IMR-90 (cell line): Measurements from ENCODE around the gene AHNAK. TPM values are rescaled to one million over a fixed set of nuclear protein-coding genes. Genes with fewer than 3 reads are reported as not detected.

Experiments used
- ATAC-seq: fragments of 200-7000 bp; cut with Tn5 transposase; 2 replicates; pipeline ENCODE4 v1.9.1; 2020; ENCODE audit warnings: low read depth, mild to moderate bottlenecking, moderate library complexity
- BruUV-seq: library from RNA; stranded (reverse); fragments of 400-500 nt; replicated peaks from 2 replicates; lab custom pipeline; 2021; lab: Mats Ljungman, UMichigan
- CTCF ChIA-PET: fragments of 300-600 bp; formaldehyde crosslinking; extraction: SDS; loops from one replicate; lab custom pipeline; 2021; ENCODE audit warnings: antibody characterized with exemption; lab: Yijun Ruan, JAX
- POLR2A ChIA-PET: fragments of 300-600 bp; sonication (Branson Sonifier 250); formaldehyde crosslinking; loops from one replicate; lab custom pipeline; 2022; ENCODE audit warnings: antibody characterized with exemption; ENCODE audit not compliant: unreplicated experiment; lab: Charles Lee
- DNase-seq: peaks from one replicate; pipeline ENCODE4 v3.0.0; 2013
- H2AFZ ChIP-seq: replicated peaks from 2 replicates; pipeline ENCODE3; 2013; ENCODE audit warnings: low read length, mild to moderate bottlenecking; ENCODE audit not compliant: poor library complexity
- H2AK5ac ChIP-seq: 2 replicates; pipeline ENCODE4 v1.6.1; 2013; ENCODE audit warnings: low read depth, low read length, inconsistent platforms
- H2AK9ac ChIP-seq: replicated peaks from 2 replicates; pipeline ENCODE3; 2013; ENCODE audit warnings: mild to moderate bottlenecking, low read depth, low read length, moderate library complexity; ENCODE audit not compliant: poor library complexity
- H2BK120ac ChIP-seq: 2 replicates; pipeline ENCODE4 v1.6.1; 2013; ENCODE audit warnings: low read depth, low read length, inconsistent platforms
- H2BK15ac ChIP-seq: 3 replicates; pipeline ENCODE4 v1.6.1; 2013; ENCODE audit warnings: low read depth, low read length, inconsistent platforms
- H2BK20ac ChIP-seq: 2 replicates; pipeline ENCODE4 v1.6.1; 2013; ENCODE audit warnings: low read depth, mild to moderate bottlenecking, inconsistent platforms, low read length, moderate library complexity
- H2BK5ac ChIP-seq: 2 replicates; pipeline ENCODE4 v1.6.1; 2013; ENCODE audit warnings: mild to moderate bottlenecking, low read depth, low read length, inconsistent platforms; ENCODE audit not compliant: poor library complexity, severe bottlenecking
- H3K14ac ChIP-seq: replicated peaks from 2 replicates; pipeline ENCODE4 v1.6.1; 2013; ENCODE audit warnings: low read depth, low read length, inconsistent platforms
- H3K18ac ChIP-seq: 2 replicates; pipeline ENCODE4 v1.6.1; 2013; ENCODE audit warnings: low read depth, low read length, control low read depth
- H3K23ac ChIP-seq: 2 replicates; pipeline ENCODE4 v1.6.1; 2013; ENCODE audit warnings: low read depth, low read length, inconsistent platforms
- H3K27ac ChIP-seq: 2 replicates; pipeline ENCODE4 v1.5.1; 2013; ENCODE audit warnings: mild to moderate bottlenecking, control low read depth, low read length; ENCODE audit not compliant: insufficient read depth
- H3K27me3 ChIP-seq: 2 replicates; pipeline ENCODE4 v1.6.1; 2013; ENCODE audit warnings: low read length; ENCODE audit not compliant: control insufficient read depth, insufficient read depth
- H3K36me3 ChIP-seq: 2 replicates; pipeline ENCODE4 v1.6.1; 2013; ENCODE audit warnings: low read length, mixed read lengths; ENCODE audit not compliant: control insufficient read depth, insufficient read depth
- H3K4ac ChIP-seq: 2 replicates; pipeline ENCODE4 v1.6.1; 2013; ENCODE audit warnings: low read depth, low read length, inconsistent platforms
- H3K4me1 ChIP-seq: 2 replicates; pipeline ENCODE4 v1.6.1; 2013; ENCODE audit warnings: low read length, mixed read lengths; ENCODE audit not compliant: control insufficient read depth, insufficient read depth
- H3K4me2 ChIP-seq: 2 replicates; pipeline ENCODE4 v1.6.1; 2013; ENCODE audit warnings: low read depth, mild to moderate bottlenecking, control low read depth, low read length, moderate library complexity
- H3K4me3 ChIP-seq: 2 replicates; pipeline ENCODE4 v1.5.1; 2013; ENCODE audit warnings: low read depth, mild to moderate bottlenecking, control low read depth, low read length, moderate library complexity; ENCODE audit not compliant: insufficient read depth
- H3K56ac ChIP-seq: 2 replicates; pipeline ENCODE4 v1.6.1; 2013; ENCODE audit warnings: low read length, inconsistent platforms; ENCODE audit not compliant: insufficient read depth; ENCODE audit errors: extremely low read depth
- H3K79me1 ChIP-seq, 2 experiments: 2 replicates each; pipeline ENCODE4 v1.6.1; 2013; ENCODE audit warnings: low read length in 2 of 2, inconsistent platforms in 1 of 2, low read depth in 1 of 2
- H3K9ac ChIP-seq: 2 replicates; pipeline ENCODE4 v1.6.1; 2013; ENCODE audit warnings: low read depth, low read length, control low read depth
- H3K9me1 ChIP-seq: 2 replicates; pipeline ENCODE4 v1.6.1; 2013; ENCODE audit warnings: low read length, inconsistent platforms; ENCODE audit not compliant: insufficient read depth
- H3K9me3 ChIP-seq: 2 replicates; pipeline ENCODE4 v1.6.1; 2013; ENCODE audit warnings: low read length; ENCODE audit not compliant: control insufficient read depth, insufficient read depth
- H4K20me1 ChIP-seq: 2 replicates; pipeline ENCODE4 v1.6.1; 2013; ENCODE audit warnings: low read length, inconsistent platforms; ENCODE audit not compliant: insufficient read depth
- H4K5ac ChIP-seq: 2 replicates; pipeline ENCODE4 v1.6.1; 2013; ENCODE audit warnings: mild to moderate bottlenecking, low read depth, low read length, control low read depth
- H4K8ac ChIP-seq, 2 experiments: 2 replicates each; pipeline ENCODE4 v1.6.1; 2013; ENCODE audit warnings: low read depth in 2 of 2, low read length in 2 of 2, control low read depth in 1 of 2, inconsistent platforms in 1 of 2
- H4K91ac ChIP-seq: 2 replicates; pipeline ENCODE4 v1.6.1; 2013; ENCODE audit warnings: low read depth, low read length, inconsistent platforms; ENCODE audit not compliant: insufficient read depth
- BHLHE40 ChIP-seq: fragments of 150-350 bp; IDR thresholded peaks from 2 replicates; pipeline ENCODE4 v1.6.1; 2016; ENCODE audit warnings: mild to moderate bottlenecking, low read depth, low read length
- CEBPB ChIP-seq: IDR thresholded peaks from 2 replicates; pipeline ENCODE4 v1.6.1; 2012; ENCODE audit warnings: low read depth, low read length, improper control_type of control experiment
- CHD1 ChIP-seq: IDR thresholded peaks from 2 replicates; pipeline ENCODE4 v1.6.1; 2012; ENCODE audit warnings: low read depth, low read length, improper control_type of control experiment
- CTCF ChIP-seq: conservative IDR thresholded peaks from 2 replicates; pipeline ENCODE4 v1.5.1; 2012; ENCODE audit warnings: mild to moderate bottlenecking, low read depth, low read length, improper control_type of control experiment
- FOS ChIP-seq: fragments of 150-350 bp; IDR thresholded peaks from 2 replicates; pipeline ENCODE4 v1.6.1; 2016; ENCODE audit warnings: low read depth, low read length
- MAFK ChIP-seq: IDR thresholded peaks from 2 replicates; pipeline ENCODE4 v1.6.1; 2012; ENCODE audit warnings: low read depth, low read length, improper control_type of control experiment
- MAZ ChIP-seq: IDR thresholded peaks from 2 replicates; pipeline ENCODE4 v1.6.1; 2012; ENCODE audit warnings: low read depth, mild to moderate bottlenecking, low read length, improper control_type of control experiment, moderate library complexity, borderline replicate concordance
- MXI1 ChIP-seq: IDR thresholded peaks from 2 replicates; pipeline ENCODE4 v1.6.1; 2012; ENCODE audit warnings: low read depth, mild to moderate bottlenecking, low read length, moderate library complexity, borderline replicate concordance
- NFE2L2 ChIP-seq: fragments of 150-350 bp; IDR thresholded peaks from 2 replicates; pipeline ENCODE4 v1.6.1; 2016; ENCODE audit warnings: low read depth, mild to moderate bottlenecking, low read length
- POLR2A ChIP-seq: IDR thresholded peaks from 2 replicates; pipeline ENCODE4 v1.6.1; 2012; ENCODE audit warnings: mild to moderate bottlenecking, low read depth, low read length
- RAD21 ChIP-seq: IDR thresholded peaks from 2 replicates; pipeline ENCODE4 v1.6.1; 2012; ENCODE audit warnings: low read length, improper control_type of control experiment
- RCOR1 ChIP-seq: IDR thresholded peaks from 2 replicates; pipeline ENCODE4 v1.6.1; 2012; ENCODE audit warnings: mild to moderate bottlenecking, low read length, improper control_type of control experiment; ENCODE audit not compliant: insufficient replicate concordance
- RFX5 ChIP-seq: IDR thresholded peaks from 2 replicates; pipeline ENCODE4 v1.8.0; 2012; ENCODE audit warnings: low read depth, mild to moderate bottlenecking, low read length, moderate library complexity
- SMC3 ChIP-seq: fragments of 150-350 bp; IDR thresholded peaks from 2 replicates; pipeline ENCODE4 v1.6.1; 2016; ENCODE audit warnings: low read depth, mild to moderate bottlenecking, antibody characterized with exemption, low read length, moderate library complexity
- USF2 ChIP-seq: fragments of 150-350 bp; IDR thresholded peaks from 2 replicates; pipeline ENCODE4 v1.6.1; 2017; ENCODE audit warnings: mild to moderate bottlenecking, antibody characterized with exemption, low read length, low read depth
- WGBS, 2 experiments: methylation state at CpG; one replicate each; pipeline versions ENCODE4 v1.1.5 to v1.1.7; 2013; ENCODE audit warnings: missing lambda C conversion rate in 2 of 2; ENCODE audit not compliant: insufficient read length in 1 of 2; ENCODE audit errors: extremely low coverage in 2 of 2; 5-methylcytosine and 5-hydroxymethylcytosine counted together
- dilution Hi-C: fragments of 300-500 bp; cut with HindIII; formaldehyde crosslinking; loops from one replicate; pipeline ENCODE4 v1.14.3; 2018; ENCODE audit warnings: low sequenced_read_pairs; ENCODE audit not compliant: unreplicated experiment
- in situ Hi-C: fragments of 300-500 bp; cut with MboI; formaldehyde crosslinking; loops from 3 replicates; pipeline ENCODE4 v1.14.3; 2019; ENCODE audit warnings: low sequenced_read_pairs, inconsistent platforms, mixed read lengths
- intact Hi-C: fragments of 100-400 bp; cut with micrococcal nuclease; formaldehyde crosslinking; loops from 2 replicates; pipeline ENCODE4 v1.10.0; 2022
- polyA plus RNA-seq, 3 experiments: library from polyadenylated mRNA; depleted of rRNA; stranded (reverse); fragments of >200 nt; gene quantifications; 2 replicates each; pipeline ENCODE4 v1.2.3, GENCODE V29; 2012; ENCODE audit warnings: low replicate concordance in 1 of 3
- total RNA-seq: library from RNA; depleted of rRNA; stranded (reverse); fragments of >200 nt; gene quantifications from 2 replicates; pipeline ENCODE4 v1.2.3, GENCODE V29; 2012
- TF ChIP-seq, protein P1 (sequence below): fragments of 150-350 bp; IDR thresholded peaks from 2 replicates; pipeline ENCODE4 v1.6.1; 2016; ENCODE audit warnings: low read depth, mild to moderate bottlenecking, low read length, moderate library complexity, borderline replicate concordance

AHNAK gene
- total and polyA plus RNA-seq, 2 of the 4 experiments (the other 2 are of a cell fraction), result 95.1 to 695 TPM

- H3K56ac ChIP-seq, result no peak overlapping the region
- H3K9me1 ChIP-seq, result peaks cover 3% of the 10 kb centered on the region; the same call in 1 of the 2 replicates
- H3K36me3 ChIP-seq, result no peaks in the 10 kb centered on the region
- H3K79me1 ChIP-seq, result no peaks in the 10 kb centered on the region
- intact Hi-C loops, result no loop called here
- ChIA-PET CTCF (interaction anchor here (0.6 kb wide), 1 partner anchor 38 kb away, joined by 4 read pairs; no protein-coding TSS in a partner anchor), POLR2A (no interaction called here)
- H2AK5ac ChIP-seq, result no peak overlapping the region
- no peak overlapping the region; a peak in 1 of 4 replicates for H4K8ac ChIP-seq
- H3K27ac ChIP-seq, result no peak overlapping the region
- H2BK20ac ChIP-seq, result no peak overlapping the region
- H3K27me3 ChIP-seq, result no peaks in the 10 kb centered on the region
- dilution Hi-C loops, result no loop called here
- H4K5ac ChIP-seq, result no peak overlapping the region
- peaks cover 15% of the 10 kb centered on the region for H3K4me1 ChIP-seq
- no peak for DNase-seq
- no peaks in the 10 kb centered on the region for H4K20me1 ChIP-seq
- no peak overlapping the region for H3K9ac ChIP-seq
- no peak overlapping the region for H2BK5ac ChIP-seq
- TF ChIP-seq RCOR1, result no peak
- TF ChIP-seq BHLHE40, result no peak
- no peak for TF ChIP-seq MAZ
- TF ChIP-seq CTCF, result no peak
- no peak for TF ChIP-seq USF2
- no peak for TF ChIP-seq FOS
- no peak for TF ChIP-seq CHD1
- TF ChIP-seq MAFK, result no peak
- TF ChIP-seq CEBPB, result no peak
- no peak for TF ChIP-seq POLR2A
- no peak for TF ChIP-seq RFX5
- TF ChIP-seq, protein P1, sequence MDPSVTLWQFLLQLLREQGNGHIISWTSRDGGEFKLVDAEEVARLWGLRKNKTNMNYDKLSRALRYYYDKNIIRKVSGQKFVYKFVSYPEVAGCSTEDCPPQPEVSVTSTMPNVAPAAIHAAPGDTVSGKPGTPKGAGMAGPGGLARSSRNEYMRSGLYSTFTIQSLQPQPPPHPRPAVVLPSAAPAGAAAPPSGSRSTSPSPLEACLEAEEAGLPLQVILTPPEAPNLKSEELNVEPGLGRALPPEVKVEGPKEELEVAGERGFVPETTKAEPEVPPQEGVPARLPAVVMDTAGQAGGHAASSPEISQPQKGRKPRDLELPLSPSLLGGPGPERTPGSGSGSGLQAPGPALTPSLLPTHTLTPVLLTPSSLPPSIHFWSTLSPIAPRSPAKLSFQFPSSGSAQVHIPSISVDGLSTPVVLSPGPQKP, result no peak
- TF ChIP-seq SMC3, result no peak
- TF ChIP-seq RAD21, result no peak
- TF ChIP-seq MXI1, result no peak
- no peak for TF ChIP-seq NFE2L2
- H3K23ac ChIP-seq, result 0 out of 2 replicates have a peak overlapping the region, but pooled peaks have one; percentile 73
- H4K91ac ChIP-seq, result no peak overlapping the region
- no peaks in the 10 kb centered on the region for H3K9me3 ChIP-seq
- no peak overlapping the region for H3K14ac ChIP-seq
- H3K4me3 ChIP-seq, result no peak overlapping the region
- no peak overlapping the region for H2BK15ac ChIP-seq
- no TSS peak for BruUV-seq
- no peak overlapping the region for H2AK9ac ChIP-seq
- no peak overlapping the region for H3K18ac ChIP-seq
- no peak for ATAC-seq
- H3K4ac ChIP-seq, result peak overlapping the region; percentile 26; the same call in 1 of the 2 replicates
- in situ Hi-C loops, result no loop called here
- H3K4me2 ChIP-seq, result no peak overlapping the region
- no peak overlapping the region for H2AFZ ChIP-seq
- 100% methylated on average over 3 of the region's 6 CpGs; no CpG with 5 or more reads in 1 of the 2 experiments for WGBS, 2 experiments
- 0 out of 2 replicates have a peak overlapping the region, but pooled peaks have one; percentile 3 for H2BK120ac ChIP-seq
Measured at GRCh38 chr11:62463121-62463542, 83.5 kb downstream of the AHNAK start.
